Neuron (in vitro differentiated cells): ENCODE measurements around the gene ACOT2.

ENCODE experiments used
- H2AFZ ChIP-seq: one replicate; pipeline ENCODE4 v1.6.1; 2013; ENCODE audit warnings: low read depth, mild to moderate bottlenecking, inconsistent platforms, low read length, moderate library complexity
- H3K27me3 ChIP-seq: one replicate; pipeline ENCODE4 v1.6.1; 2013; ENCODE audit warnings: low read length; ENCODE audit not compliant: insufficient read depth
- H3K36me3 ChIP-seq: one replicate; pipeline ENCODE4 v1.6.1; 2013; ENCODE audit warnings: low read length; ENCODE audit not compliant: insufficient read depth
- H3K4me1 ChIP-seq: one replicate; pipeline ENCODE4 v1.6.1; 2013; ENCODE audit warnings: low read length; ENCODE audit not compliant: insufficient read depth
- H3K4me3 ChIP-seq: 2 replicates; pipeline ENCODE4 v1.5.1; 2013; ENCODE audit warnings: mild to moderate bottlenecking, low read length, moderate library complexity
- H3K9me3 ChIP-seq: one replicate; pipeline ENCODE4 v1.6.1; 2013; ENCODE audit warnings: low read length

The ACOT2 gene

DNA sequence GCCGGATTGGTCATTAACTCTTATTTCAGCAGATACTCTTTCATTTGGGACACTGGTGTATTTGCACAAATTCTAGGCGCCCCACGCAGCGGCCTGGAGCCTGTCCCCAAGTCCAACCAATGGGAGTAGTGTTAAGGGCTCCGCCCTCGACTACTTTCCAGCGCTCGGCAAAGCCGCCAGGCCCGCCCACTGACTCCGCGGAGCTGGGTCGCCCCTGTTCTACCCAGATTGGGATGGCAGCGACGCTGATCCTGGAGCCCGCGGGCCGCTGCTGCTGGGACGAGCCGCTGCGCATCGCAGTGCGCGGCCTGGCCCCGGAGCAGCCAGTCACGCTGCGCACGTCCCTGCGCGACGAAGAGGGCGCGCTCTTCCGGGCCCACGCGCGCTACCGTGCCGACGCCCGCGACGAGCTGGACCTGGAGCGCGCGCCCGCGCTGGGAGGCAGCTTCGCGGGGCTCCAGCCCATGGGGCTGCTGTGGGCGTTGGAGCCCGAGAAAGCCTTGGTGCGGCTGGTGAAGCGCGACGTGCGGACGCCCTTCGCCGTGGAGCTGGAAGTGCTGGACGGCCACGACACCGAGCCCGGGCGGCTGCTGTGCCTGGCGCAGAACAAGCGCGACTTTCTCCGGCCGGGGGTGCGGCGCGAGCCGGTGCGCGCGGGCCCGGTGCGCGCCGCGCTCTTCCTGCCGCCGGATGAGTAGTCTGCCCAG, 43.5 kb downstream of the ACOT2 start, which contains the start of gene ACOT6:
Gene ACOT6 (plus strand): TSS at position 179 of the 707 bp plus-strand sequence. CDS start 55 bp downstream, at position 234.
- Histone ChIP-seq H3K4me1 (peaks cover 14% of the 10 kb centered on the region), H3K36me3 (no peaks in the 10 kb centered on the region), H2AFZ (peak within 1 kb of the TSS; percentile 95), H3K27me3 (peaks cover 3% of the 10 kb centered on the region), H3K4me3 (peak within 1 kb of the TSS; percentile 56), H3K9me3 (no peaks in the 10 kb centered on the region)

DNA sequence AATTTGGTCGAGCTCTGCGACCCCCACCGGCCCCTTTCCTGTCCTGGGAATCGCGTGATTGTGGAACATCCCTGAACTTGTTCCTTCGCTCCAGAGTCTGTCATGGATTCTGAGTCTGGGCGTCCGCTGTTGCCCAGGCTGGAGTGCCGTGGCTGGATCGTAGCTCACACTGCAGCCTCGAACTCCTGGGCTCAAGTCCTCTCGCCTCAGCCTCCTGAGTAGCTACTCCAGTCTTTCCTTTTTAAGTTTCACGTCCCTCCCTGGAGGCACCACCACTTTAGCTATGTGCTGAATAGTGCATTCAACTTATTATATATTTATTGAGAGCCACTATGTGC, 44.0 kb downstream of the ACOT2 start:
- Histone ChIP-seq H3K4me3 (peak overlapping the region; percentile 56), H2AFZ (peak overlapping the region; percentile 95), H3K4me1 (peaks cover 14% of the 10 kb centered on the region), H3K27me3 (peaks cover 3% of the 10 kb centered on the region), H3K9me3 (no peaks in the 10 kb centered on the region), H3K36me3 (no peaks in the 10 kb centered on the region)

DNA sequence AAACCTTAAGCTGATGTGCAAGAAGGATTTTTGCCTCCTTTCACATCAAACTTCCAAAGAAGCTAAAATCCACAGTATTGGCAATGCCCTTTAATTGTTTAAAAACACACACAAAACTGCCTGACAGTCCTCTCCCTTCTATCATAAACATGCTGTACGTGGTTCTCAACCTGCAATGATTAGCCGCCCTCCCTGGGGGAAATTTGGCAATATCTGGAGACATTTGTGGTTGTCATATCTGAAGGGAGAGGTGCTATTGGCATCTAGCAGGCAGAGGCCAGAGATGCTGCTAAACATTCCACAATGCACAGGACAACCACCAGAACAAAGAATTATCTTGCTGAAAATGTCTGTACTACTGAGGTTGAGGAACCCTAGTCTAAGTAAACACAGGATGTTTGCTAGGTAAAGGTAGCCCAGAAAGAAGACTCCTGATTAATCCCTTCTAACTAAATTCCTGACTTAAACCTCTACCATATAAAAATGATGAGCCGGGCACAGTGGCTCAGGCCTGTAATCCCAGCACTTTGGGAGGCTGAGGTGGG, 44.5 kb downstream of the ACOT2 start:
- Histone ChIP-seq H3K4me1 (peaks cover 14% of the 10 kb centered on the region), H3K27me3 (peaks cover 3% of the 10 kb centered on the region), H2AFZ (peak overlapping the region; percentile 95), H3K9me3 (no peaks in the 10 kb centered on the region), H3K4me3 (peak overlapping the region; percentile 56), H3K36me3 (no peaks in the 10 kb centered on the region)

DNA sequence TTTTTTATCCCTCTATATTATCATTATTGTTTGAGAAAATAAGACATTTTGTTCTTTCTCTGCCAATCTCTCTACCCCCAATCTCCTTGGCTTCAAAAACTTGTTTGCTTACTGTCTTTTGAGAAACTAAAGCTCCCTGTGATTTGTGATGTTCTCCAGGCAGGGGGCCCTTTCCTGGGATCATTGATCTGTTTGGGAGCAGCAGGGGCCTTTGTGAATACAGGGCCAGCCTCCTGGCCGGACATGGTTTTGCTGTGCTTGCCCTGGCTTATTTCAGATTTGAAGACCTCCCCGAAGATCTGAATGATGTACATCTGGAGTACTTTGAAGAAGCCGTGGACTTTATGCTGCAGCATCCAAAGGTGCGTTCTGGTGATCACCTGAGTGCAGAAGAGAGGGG, 47.8 kb downstream of the ACOT2 start:
- Histone ChIP-seq H3K36me3 (no peaks in the 10 kb centered on the region), H3K27me3 (peaks cover 3% of the 10 kb centered on the region), H3K4me3 (no peak overlapping the region), H3K4me1 (no peaks in the 10 kb centered on the region), H3K9me3 (no peaks in the 10 kb centered on the region), H2AFZ (no peak overlapping the region)

DNA sequence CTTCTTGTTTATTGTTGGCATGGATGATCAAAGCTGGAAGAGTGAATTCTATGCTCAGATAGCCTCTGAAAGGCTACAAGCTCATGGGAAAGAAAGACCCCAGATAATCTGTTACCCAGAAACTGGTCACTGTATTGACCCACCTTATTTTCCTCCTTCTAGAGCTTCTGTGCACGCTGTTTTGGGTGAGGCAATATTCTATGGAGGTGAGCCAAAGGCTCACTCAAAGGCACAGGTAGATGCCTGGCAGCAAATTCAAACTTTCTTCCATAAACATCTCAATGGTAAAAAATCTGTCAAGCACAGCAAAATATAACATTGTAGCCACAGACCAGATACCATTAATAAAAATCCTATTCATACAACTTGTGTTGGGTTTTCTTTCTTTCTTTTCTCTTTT, 50.5 kb downstream of the ACOT2 start:
- Histone ChIP-seq H3K27me3 (no peaks in the 10 kb centered on the region), H3K4me1 (no peaks in the 10 kb centered on the region), H2AFZ (no peak overlapping the region), H3K9me3 (peaks cover 4% of the 10 kb centered on the region), H3K4me3 (no peak overlapping the region), H3K36me3 (no peaks in the 10 kb centered on the region)

DNA sequence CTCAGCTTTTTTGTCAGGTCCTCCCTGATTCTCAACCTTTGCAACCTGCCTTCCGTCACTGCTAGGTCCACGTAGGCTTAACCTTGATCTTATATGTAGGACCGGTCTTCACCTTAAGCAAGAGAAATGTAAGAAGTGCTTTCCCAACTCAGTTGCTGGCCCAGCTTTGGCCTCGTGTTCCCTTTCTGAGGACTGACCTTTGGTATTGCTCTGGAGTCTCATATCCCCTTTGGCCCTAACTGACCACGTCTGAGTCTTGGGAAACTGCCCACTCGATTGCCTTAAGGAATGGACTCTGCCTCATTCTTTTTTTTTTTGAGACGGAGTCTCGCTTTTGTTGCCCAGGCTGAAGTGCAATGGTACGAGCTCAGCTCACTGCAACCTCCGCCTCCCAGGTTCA, 51.3 kb downstream of the ACOT2 start:
- H3K36me3 ChIP-seq = no peaks in the 10 kb centered on the region

DNA sequence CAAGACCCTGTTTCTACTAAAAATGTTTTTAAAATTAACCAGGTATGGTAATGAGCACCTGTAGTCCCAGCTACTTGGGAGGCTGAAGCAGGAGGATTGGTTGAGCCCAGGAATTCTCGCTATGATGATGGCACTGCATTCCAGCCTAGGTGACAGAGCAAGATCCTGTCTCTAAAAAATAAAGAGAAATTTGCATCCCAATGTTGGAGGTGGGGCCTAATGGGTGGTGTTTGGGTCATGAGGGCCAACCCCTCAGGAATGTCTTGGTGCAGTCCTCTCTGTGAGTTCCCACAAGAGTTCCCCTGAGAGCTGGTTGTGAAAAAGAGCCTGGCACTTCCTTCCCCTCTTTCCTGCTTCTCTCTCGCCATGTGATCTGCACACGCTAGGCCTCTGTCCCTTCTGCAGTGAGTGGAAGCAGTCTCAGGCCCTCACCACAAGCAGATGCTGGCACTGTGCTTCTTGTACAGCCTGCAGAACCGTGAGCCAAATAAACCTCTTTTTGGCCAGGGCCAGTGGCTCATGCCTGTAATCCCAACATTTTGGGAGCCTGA, 54.6 kb downstream of the ACOT2 start:
- H3K36me3 ChIP-seq = no peaks in the 10 kb centered on the region
- H2AFZ ChIP-seq = no peak overlapping the region
- no peak overlapping the region for H3K4me3 ChIP-seq
- H3K27me3 ChIP-seq = no peaks in the 10 kb centered on the region
- H3K4me1 ChIP-seq = no peaks in the 10 kb centered on the region
- peaks cover 4% of the 10 kb centered on the region for H3K9me3 ChIP-seq

More for the DNA sequence above, 51.3 kb downstream of the ACOT2 start:
- Histone ChIP-seq H3K4me3 (no peak overlapping the region), H3K27me3 (no peaks in the 10 kb centered on the region), H3K9me3 (peaks cover 4% of the 10 kb centered on the region), H3K4me1 (no peaks in the 10 kb centered on the region), H2AFZ (no peak overlapping the region)
